ENCODE results near the gene NME8.

The NME8 gene

DNA sequence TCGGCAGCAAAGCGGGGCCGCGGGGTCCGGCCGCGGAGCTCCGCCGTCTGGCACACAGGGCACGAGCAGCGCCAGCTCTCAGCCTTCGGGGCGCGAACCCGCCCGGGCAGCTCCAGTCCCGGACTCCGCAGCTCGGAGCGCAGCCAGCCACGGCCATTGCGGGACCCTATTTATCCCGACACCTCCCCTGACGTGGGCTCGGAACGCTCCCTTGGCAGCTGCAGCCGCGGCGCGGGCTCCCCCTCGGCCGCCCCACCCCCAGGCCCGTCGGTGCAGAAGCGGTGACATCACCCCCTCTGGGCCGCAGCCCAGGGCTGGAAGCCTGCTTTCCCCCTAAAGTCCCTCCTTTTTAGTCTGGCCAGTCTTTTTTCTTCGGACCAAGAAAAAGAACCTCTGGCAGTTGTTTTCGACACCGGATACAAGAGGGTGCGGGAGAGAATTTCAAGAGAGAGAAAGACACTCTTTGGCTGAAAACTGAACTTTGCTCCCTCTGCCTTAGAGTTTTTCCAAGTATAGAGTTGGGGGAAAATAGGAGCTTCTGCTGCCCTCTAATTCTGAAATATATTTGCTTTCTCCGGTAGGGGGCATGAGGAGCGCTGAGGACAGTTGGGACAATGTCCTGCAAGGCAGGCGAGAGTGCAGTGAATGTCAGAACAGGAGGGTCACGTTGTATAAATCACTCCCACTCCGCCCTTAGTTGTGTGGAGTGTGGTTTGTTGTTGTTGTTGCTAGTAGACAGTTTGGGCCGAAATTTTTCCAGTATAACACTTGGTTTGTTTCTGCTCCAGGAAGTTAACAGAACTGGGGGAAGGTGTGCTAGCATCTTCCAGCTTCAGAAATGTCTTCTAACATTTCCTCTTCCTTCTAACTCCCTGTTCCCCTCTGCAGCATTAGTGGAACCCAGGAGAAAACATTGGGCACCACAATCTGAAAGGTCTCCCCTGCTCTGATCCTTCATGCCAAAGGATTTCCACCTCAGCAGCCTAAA lies 68.6 kb downstream of the NME8 start, which contains the start of gene SFRP4:
TSS of gene SFRP4 (minus strand) at position 145 of the 988 bp plus-strand sequence. CDS start 280 bp downstream, outside the sequence.
- no peak within 1 kb of the TSS for H3K4me3 ChIP-seq (ENCODE audit: low read depth, low read length)
- TF ChIP-seq, protein P1, sequence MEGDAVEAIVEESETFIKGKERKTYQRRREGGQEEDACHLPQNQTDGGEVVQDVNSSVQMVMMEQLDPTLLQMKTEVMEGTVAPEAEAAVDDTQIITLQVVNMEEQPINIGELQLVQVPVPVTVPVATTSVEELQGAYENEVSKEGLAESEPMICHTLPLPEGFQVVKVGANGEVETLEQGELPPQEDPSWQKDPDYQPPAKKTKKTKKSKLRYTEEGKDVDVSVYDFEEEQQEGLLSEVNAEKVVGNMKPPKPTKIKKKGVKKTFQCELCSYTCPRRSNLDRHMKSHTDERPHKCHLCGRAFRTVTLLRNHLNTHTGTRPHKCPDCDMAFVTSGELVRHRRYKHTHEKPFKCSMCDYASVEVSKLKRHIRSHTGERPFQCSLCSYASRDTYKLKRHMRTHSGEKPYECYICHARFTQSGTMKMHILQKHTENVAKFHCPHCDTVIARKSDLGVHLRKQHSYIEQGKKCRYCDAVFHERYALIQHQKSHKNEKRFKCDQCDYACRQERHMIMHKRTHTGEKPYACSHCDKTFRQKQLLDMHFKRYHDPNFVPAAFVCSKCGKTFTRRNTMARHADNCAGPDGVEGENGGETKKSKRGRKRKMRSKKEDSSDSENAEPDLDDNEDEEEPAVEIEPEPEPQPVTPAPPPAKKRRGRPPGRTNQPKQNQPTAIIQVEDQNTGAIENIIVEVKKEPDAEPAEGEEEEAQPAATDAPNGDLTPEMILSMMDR (IDR thresholded peaks at IDR 0.05; ENCODE audit: low read depth, low read length), result no peak

DNA sequence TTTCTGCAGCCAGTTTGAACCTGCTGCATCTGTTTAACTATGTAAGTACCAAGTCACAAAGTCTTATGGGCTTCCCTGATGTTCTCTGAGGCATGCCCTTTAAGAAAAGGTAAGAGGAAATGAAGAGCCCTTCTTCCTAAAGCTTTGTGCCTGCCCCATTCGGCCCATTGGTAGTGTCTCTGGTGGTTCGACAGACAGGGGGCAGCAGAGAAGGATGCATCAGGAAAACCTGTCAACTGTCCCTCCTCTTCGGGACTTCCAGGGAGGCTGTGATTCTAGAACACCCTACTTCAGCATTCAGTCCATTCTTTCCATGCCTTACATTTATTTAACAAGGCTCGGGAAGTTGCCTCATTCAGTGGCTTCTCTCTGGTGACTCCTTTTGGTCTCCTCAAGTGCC lies 70.1 kb downstream of the NME8 start:
- no peak overlapping the region for H3K4me3 ChIP-seq (ENCODE audit: low read depth, low read length)
- TF ChIP-seq, protein P1 (IDR thresholded peaks at IDR 0.05; ENCODE audit: low read depth, low read length), result no peak

DNA sequence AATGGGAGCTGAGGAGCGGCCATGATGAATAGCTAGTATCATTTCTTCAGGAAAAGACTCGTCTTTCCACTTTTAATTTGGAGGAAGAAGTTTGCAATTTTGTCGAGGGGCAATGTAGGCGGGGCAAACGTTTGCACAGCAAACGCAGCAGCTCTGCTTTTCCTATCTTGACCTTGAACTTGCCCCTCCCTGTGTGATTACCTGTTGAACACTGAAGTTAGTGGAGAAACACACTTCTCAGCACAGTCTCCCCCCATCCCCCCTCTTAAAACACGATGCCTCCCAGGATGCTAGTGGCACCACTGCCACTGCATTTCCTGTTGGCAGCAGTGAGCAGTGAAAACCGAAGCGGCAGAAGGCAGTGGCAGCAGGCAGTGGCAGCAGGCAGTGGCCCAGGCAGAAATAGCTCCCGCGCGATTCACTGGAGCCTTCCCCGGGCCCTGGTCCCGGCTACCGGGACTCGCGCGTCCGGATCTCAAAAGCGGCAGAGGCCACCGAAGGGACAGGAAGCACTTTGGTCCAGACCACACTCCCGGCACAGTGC lies 72.0 kb downstream of the NME8 start, which contains the start of gene EPDR1:
TSS of gene EPDR1 (plus strand) at position 336 of the 544 bp plus-strand sequence. CDS start 300 bp downstream, outside the sequence.
- TF ChIP-seq, protein P1 (IDR thresholded peaks at IDR 0.05; ENCODE audit: low read depth, low read length), result no peak
- no peak within 1 kb of the TSS for H3K4me3 ChIP-seq (ENCODE audit: low read depth, low read length)

- no peak overlapping the region for H3K4me3 ChIP-seq (ENCODE audit: low read depth, low read length)
Observed at GRCh38 chr7:37920849-37921805, 72.7 kb downstream of the NME8 start.

GRCh38 chr7:37921876-37922275 lies 73.5 kb downstream of the NME8 start:
- TF ChIP-seq, protein P1 (IDR thresholded peaks at IDR 0.05; ENCODE audit: low read depth, low read length), result no peak
- no peak overlapping the region for H3K4me3 ChIP-seq (ENCODE audit: low read depth, low read length)

More at GRCh38 chr7:37920849-37921805, 72.7 kb downstream of the NME8 start:
- TF ChIP-seq, protein P1 (IDR thresholded peaks at IDR 0.05; ENCODE audit: low read depth, low read length), result no peak

DNA sequence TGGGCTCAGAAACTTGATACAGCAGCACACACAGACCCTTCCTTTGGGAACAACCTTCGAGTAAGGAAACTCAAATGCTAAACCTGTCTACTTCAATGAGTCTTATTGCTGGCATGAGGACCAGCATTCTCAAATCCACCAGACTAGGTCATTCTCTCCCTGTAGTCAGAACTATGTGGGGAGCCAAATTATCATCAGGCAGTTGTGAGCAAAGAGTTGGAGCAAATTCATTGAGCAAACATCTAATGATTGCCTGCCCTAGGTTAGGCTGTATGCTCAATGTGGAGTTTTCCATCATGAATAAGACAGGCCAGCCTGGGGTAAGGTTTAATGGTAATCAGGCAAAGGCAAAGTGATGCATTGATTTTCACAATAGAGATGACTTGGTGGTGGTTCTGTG lies 75.6 kb downstream of the NME8 start:
- TF ChIP-seq, protein P1 (IDR thresholded peaks at IDR 0.05; ENCODE audit: low read depth, low read length), result no peak
- H3K4me3 ChIP-seq (ENCODE audit: low read depth, low read length), result no peak overlapping the region
